HG02763 (cell line): ENCODE data around the gene SMIM11.
"Not testable (repeated sequence)": the region's sequence is repeated elsewhere in the genome, so short reads cannot be mapped to it uniquely, and the experiment has no call there.

Source experiments
- ATAC-seq: cut with Tn5 transposase; IDR thresholded peaks from one replicate; pipeline ENCODE4 v1.9.1; 2021; ENCODE audit warnings: mild to moderate bottlenecking, moderate library complexity; ENCODE audit not compliant: unreplicated experiment

SMIM11 gene

DNA sequence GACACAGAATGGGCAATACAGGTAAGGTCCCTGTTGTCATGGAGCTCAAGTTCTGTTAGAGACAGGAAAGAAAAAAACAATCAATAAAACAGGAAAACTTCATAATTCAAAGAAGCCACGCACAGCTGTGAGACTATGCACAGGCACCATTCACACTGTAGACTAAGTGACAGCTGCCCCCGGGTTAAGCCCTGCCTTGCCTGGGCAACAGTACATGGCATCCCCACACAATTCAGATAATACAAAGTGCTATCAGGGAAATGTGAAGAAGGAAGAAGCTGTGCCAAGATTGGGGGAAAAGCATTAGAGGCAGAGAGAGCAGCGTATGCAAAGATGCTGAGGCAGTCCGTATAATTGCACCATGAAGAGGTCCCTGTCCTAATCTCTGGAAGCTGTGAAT, 20.5 kb upstream of the SMIM11 start:
- no peak for ATAC-seq

DNA sequence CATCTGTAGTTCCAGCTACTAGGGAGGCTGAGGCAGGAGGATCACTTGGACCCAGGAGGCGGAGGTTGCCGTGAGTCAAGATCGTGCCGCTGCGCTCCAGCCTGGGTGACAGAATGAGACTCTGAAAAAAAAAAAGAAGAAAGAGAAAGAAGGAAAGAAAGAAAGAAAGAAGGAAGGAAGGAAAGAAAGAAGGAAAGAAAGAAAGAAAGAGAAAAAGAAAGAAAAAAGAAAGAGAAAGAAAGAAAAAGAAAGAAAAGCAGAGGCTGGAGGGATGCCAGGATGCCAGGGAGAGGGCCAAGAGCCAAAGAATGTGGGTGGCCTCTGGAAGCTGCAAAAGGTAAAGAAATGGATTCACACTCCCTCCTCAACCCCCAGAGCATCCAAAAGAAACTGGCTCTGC, 19.7 kb upstream of the SMIM11 start:
- no peak for ATAC-seq

DNA sequence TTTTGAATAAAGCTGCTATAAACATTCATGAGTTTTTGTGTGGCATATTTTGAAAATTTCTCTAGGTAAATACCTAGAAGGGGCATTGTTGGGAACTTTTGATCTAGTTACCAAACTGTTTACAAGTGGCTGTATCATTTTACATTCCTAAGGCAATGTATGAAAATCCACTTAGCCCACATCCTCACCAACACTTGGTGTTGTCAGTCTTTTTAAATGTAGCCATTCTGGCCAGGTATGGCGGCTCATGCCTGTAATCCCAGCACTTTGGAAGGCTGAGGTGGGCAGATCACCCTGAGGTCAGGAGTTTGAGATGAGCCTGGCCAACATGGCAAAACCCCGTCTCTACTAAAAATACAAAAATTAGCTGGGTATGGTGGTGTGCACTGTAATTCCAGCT, 17.4 kb upstream of the SMIM11 start:
- ATAC-seq: no peak

DNA sequence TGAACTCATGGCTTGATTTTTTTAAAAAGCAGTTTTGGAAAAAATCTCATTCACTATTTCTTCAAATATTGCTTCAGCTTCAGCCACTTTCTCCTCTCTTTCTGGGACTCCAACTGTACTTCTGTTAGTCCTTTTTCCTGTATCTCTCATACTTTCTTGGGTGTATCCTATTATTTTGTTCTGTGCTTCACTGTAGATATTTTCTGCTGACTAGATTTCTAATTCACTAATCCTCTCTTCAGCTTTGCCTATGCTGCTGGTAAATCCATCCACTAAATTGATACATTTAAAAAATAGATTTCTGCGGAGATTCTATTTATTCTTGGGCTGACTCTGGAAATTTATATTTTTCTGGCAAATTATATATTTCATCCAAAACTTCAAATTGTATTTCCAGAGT, 16.4 kb upstream of the SMIM11 start:
- no peak for ATAC-seq

DNA sequence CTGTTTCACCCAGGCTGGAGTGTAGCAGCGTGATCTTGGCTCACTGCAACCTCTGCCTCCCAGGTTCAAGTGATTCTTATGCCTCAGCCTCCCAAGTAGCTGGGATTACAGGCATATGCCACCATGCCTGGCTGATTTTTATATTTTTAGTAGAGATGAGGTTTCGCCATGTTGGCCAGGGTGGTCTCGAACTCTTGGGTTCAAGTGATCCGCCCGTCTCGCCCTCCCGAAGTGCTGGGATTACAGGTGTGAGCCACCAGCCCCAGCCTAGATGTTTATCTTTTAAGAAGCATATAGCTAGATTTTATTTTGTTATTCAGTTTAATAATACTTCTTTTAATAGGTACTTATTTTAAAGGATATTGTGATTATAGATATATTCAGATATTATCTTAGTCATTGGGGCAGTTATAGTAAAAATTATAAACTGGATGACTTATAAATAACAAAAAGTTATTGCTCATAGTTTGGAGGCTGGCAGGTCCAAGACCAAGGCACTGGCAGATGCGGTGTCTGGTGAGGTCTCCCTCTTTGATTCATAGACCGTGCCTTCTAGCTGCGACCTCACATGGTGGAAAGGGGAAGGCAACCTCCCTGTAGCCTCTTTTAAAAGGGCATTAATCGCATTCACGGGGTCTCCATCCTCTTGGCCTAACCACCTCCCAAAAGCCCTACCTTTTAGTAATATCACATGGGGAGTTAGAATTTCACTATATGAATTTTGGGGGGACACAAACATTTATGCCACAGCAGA, 14.6 kb upstream of the SMIM11 start:
- ATAC-seq: no peak

DNA sequence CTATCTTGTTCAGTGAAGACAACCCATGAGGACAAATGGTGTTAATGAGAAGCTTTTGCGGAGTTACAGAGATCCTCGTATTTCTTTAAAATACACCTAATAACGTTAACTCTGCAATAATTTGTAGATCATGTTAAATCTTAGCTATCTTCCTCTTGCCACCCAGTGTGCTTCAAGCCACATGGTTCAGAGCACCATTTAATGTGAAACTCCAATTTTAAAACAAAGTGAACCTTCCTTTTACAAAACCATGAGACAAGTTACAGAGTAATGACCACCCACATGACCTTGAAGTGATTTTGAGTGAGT, 13.2 kb upstream of the SMIM11 start:
- no peak for ATAC-seq

DNA sequence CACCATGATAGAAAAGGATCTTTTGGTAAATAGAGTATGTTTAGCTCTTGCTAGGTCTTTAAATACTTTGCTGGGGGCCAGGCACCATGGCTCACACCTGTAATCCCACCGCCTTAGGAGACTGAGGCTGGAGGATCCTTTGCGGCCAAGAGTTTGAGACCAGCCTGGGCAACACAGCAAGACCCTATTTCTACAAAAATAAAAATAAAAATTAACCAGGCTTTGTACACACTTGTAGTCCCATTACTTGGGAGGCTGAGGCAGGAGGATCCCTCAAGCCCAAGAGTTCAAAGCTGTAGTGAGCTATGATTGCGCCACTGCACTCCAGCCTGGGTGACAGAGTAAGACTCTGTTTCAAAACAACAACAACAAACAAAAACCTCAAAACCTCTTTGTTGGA, 12.6 kb upstream of the SMIM11 start:
- ATAC-seq: no peak

DNA sequence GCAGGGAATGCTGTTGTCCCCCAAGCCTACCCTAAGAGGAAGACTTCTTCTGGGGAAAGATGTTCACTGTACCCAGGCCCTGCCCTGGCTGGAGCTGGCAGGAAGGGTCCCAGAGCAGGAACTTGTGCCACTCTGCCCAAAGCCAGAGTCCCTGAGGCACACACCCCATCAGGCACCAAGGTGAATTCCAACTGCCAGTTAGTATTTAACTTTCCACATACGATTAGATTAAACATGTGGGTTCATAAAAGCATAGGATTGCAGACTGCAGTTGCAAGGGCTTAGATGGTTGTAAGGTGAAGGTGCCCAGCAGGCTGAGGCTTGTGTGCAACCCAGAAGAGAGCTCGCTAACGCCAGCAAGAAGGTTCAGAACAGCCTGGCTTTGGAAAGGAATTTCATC, 11.6 kb upstream of the SMIM11 start, which contains the start of gene KCNE2:
TSS of gene KCNE2 (plus strand) at position 274 of the 400 bp plus-strand sequence. CDS start 6,473 bp downstream, outside the sequence.
- ATAC-seq: no peak

DNA sequence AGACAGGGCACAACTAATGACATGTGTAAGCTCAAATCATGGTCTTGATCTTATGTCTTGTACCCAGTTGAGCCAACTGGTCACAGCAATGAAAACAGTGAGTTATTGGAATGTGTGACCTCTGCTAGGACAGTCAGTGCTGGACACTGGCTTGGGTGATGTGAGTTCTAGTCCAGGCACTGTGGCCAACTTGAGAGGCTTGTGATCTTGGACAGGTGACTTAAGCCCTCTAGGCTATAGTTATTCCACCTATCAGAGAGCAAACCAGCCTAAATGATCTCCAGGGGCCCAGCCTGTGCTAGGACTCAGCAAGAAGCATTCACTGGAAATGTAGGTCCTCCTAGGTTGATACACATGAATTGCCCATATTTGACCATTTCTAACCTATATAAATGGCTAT, 10.4 kb upstream of the SMIM11 start:
- ATAC-seq: no peak

DNA sequence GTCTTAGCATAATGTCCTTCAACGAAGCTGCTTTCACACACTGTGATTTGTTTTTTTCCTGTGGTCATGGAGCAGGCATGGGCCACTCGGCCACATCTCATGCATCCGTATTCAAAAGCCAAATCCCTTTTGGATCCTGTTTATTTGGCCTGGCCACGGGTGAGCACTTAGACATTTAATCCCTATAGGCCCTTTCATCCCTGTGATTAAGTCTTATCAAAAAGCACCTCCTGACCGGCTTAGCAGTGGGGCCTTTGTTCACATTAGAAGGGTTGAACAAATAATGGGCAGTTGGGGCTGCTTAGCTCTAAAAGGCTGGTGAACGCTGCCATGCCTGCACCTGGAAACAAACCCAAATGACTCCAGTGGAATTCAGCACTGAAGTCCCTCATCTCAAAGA, 9.5 kb upstream of the SMIM11 start:
- ATAC-seq: no peak

DNA sequence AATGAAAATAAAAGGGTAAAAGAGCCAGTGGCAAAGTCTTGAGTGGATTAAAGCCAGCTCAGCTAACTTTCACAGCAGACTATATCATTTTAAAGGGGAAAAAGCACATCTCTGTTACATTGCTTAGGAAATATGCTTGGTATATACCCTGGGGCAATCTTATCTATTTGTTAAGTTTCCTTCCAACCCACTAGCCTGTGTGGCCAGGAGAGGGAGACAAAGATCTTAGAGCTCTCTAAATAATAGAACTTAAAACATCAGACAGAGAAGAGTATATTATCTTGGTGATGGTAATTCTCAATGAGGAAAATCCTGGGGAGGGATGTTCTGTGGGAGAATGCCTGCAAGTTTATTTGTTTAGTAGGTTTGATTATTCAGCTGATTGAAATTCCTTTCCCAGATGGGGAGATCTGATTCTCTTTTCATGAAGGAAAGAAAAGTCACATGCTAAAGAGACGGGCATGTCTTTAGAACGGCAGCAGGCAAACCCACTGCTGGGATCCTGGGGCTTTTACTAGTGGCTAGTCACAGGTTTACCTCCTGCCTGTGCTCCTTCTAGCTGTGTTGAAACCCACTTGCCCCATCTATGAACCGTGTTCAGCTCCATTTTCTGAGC, 7.9 kb upstream of the SMIM11 start:
- ATAC-seq: no peak

DNA sequence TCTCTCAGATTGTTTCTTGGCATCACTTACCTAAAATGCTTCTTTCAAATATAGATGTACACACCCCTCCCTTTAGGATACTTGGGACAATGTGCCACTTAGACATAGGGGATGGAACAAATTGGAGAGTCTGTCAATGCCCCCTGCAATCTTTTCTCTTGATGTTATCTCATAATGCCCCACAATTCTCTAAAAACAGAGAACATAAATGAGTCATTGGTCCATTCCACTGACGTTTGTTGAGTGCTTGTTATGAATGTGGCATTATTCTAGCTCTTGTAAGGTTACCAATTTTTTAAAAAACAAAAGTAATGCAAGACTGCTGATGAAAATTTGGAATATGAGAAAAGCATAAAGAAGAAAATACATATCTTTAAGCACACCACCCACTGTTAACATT, 5.6 kb upstream of the SMIM11 start:
- no peak for ATAC-seq

DNA sequence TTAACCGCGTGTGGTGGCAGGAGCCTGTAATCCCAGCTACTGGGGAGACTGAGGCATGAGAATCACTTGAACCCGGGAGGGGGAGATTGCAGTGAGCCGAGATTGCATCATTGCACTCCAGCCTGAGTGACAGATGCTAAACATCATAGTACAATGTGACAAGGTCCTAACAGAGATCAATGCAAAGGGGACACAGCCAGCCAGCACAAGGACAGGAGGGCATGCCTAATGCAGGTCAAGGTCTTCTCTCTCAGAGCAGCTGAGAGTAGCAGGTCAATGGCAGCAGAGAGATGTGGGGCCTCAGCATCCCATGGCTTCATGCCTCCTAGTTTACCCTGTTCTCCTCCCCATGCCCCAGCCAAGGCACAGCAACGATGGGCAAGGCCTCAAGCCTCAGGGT, 3.0 kb upstream of the SMIM11 start:
- ATAC-seq: no peak

DNA sequence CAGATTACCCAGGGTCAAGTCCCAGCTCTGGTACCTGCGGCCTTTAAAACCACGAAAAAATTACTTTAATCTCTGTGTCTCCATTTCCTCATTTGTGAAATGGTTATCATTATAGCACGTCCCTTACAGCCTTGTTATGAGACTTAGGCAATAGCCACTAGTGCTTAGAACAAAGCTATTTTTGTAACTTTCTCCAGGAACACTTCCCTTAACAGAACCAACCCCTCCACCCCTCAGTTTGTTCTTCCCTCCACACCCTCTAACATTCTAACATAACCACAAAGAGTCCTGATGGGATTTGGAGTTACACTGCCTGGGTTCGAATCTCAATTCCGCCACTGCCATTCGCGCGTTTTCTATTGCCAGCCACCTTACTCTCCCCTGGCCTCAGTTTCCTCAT, 845 bp upstream of the SMIM11 start:
- not testable (repeated sequence) for ATAC-seq

DNA sequence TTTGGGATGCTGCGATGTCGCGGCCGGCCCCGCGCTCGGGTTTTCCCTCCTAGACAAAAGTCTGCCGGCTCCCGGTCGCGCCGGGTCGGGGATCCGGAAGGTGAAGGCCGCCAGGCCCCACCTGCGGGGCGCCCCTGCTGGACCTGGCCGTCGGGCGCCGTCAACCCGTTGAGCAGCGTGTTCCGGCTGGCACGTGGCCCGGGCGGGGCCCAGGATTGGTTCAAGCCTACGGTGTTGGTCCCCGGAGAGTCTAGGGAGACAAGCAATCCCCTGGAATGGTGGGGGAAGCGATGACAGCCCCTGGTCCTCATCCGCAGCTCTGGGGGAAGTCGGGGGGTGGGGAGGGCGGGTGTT, 289 bp downstream of the SMIM11 start:
- peak; percentile 49 for ATAC-seq

DNA sequence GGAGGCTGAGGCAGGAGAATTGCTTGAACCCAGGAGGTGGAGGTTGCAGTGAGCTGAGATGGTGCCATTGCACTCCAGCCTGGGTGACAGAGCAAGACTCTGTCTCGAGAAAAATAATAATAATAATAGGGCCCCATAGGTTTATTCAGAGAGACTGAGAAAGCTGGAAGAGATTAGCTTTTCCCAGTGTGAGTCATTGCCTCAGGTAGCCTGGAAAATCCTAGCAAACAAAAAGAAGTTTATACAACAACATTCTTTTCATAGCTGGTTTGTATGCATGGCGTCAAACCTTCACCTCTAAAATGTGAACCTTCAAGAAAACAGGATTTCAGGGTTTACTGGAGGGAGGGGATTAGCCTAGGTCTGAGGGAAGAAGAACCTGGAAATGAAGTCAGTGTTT, 7.8 kb downstream of the SMIM11 start:
- not testable (repeated sequence) for ATAC-seq

DNA sequence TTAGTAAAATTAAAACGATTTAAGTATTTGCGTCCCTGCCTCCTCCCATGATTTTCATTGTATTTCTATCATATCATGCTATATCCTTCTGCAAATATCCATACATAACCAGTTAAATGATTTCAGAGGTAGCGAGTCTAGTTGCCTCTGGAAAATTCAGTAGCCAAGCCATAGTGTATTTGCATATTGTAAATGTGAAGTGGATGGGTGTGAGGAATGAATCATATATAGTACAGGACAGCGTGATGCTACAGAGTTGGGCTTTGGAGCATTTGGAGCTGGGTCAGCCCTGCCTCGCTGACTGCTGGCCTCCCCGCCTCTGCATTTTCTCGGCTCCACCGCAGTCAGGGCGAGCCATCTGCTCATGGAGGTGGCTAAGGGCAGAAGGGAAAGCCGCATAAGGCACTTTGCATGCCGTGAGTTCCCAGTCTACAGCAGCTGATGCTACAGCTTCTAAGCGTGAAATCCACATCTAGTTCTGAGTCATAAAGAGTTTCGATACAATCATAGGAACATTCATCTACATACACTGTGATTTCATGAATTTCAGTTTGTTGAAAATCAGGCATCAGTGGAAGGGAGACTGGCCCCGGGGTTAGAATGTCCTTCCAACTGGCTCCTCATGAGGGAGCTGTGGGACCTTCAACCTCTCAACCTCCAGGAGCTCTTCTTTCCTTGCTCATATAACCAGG, 8.6 kb downstream of the SMIM11 start:
- ATAC-seq: peak; percentile 95

DNA sequence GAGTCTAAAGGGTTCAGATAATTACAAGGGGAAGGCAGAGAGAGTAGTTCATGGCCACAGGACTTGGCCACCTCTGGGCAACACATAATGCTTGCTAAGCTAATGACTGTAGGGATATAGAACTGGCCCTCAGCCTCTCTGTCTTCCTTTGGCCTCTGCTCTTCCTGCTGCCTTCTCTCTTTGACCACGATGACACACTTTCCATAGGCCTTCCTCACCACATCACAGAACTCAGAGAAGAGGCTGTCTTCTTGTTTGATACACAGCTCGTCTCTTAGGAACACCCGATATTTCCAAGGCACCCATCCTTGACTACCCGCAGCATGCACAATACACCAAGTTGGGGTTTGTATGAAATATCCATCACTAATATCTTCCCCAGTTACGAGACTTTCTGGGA, 25.2 kb downstream of the SMIM11 start:
- ATAC-seq: not testable (repeated sequence)

DNA sequence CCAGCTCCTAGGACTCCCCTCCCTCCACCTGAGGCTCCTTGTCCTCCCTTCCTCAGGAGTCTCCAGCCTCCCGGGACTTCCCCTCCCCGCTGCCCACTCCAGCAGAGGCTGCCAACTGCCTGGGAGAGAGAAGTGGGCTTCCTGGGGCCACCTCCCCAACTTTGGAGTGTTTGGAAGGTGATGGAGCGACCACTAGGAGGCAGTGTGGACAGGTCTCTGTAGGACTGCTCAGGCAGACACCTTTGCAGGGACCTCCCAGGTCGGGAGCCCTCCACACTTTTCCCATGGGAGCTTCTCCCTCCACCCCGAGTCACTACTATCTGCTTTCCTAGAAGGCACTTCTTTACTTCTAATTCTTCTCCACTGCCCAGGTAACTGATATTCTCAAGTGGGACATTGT, 29.4 kb downstream of the SMIM11 start:
- ATAC-seq: not testable (repeated sequence)

DNA sequence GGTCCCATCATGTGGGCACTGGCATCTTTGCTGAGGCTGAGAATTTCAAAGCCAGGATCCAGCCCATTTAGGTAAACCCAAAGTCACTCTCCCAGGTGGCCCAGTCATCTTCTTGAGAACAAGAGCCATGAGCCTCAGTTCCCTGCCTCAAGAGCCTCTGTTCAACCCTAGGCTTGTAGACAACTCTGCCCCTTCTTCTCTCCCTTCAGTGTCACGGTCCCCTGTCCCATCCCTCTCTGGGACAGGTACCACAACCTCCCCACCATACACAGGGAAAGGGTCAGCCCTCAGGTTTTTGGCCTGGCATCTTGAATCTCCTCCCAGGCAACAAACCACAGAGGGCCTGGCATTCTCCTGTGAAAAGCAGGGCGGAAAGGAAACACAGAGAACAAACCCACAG, 30.4 kb downstream of the SMIM11 start:
- not testable (repeated sequence) for ATAC-seq

DNA sequence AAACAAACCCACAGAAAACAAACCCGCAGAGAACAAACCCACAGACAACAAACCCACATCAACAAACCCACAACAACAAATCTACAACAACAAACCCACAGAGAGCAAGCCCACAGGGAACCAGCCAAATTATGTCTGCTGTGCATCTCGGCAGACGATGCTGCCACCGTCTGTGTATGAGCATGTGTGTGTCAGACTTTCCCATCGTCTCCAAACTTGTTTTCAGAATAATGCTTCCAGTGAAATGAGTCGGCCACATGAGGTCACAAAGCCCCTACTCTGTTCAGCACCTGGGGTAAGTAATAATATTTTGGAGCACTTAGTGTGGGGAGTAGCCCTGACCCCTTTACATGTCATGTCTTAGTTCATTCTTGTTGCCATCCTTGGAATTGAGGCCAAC, 30.8 kb downstream of the SMIM11 start:
- not testable (repeated sequence) for ATAC-seq

DNA sequence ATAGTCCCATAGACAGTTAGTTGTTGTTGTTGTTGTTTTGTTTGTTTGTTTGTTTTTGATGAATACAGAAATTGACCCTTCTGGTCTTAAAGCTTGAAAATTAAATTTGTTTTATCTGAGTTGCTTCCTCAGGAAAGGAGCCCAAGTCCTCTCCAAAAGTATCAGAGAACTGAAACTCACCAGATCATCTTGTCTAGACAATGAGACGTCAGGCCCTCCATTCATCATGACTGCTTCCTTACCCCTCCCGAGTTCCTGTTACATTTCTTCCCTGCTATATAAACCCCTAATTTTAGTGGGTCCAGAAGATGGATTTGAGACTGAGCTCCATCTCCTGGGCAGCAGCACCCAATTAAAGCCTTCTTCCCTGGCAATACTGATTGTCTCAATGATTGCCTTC, 31.4 kb downstream of the SMIM11 start:
- ATAC-seq: not testable (repeated sequence)
